Measurements from ENCODE around the gene ATP2B2. TPM values are rescaled to one million over a fixed set of nuclear protein-coding genes. Genes with fewer than 3 reads are reported as not detected.

The ATP2B2 gene
- total and polyA plus RNA-seq, 7 donors: 0.08 to 6.5 (median 0.77) TPM

DNA sequence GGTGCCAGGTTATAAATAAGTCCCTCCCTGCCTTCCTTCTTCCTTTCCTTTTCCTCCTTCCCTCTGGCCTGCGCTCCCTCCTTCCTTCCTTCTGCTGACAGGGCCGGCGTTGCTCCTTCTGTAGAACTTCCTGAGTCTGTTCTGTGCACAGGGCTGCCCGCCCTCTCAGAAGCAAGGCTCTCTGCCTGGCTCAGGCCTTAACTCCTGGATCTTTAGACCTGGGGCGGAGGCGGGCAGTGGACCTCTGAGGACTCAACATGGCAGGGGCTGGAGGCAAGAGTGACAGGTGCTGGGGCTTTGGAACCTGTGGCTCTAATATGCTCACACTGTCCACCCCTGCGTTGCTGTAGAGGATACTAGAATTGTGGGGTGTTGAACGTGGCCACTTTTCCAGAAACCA lies 98.0 kb downstream of the ATP2B2 start:
- DNase-seq (no peak), ATAC-seq (no peak)
- no peaks in the 10 kb centered on the region for H3K36me3 ChIP-seq (ENCODE audit: insufficient read depth in 1 of 2, low read depth in 1 of 2)
- TF ChIP-seq CTCF (IDR thresholded peaks at IDR 0.05): no peak
- no peak overlapping the region for H3K4me3 ChIP-seq
- no peaks in the 10 kb centered on the region for H3K27me3 ChIP-seq (ENCODE audit: insufficient read depth in 3 of 3, low read length in 2 of 3)
- no peaks in the 10 kb centered on the region for H3K9me3 ChIP-seq
- H3K27ac ChIP-seq: peak overlapping the region; percentile 4
- WGBS, 3 donors: 72 to 78% (median 74%) methylated on average over 8 of the region's 8 CpGs
- H3K4me1 ChIP-seq: no peaks in the 10 kb centered on the region
- intact Hi-C loops (cut with DNase I): no loop called here

GRCh38 chr3:10406414-10406813 lies 99.0 kb downstream of the ATP2B2 start:
- no peak for TF ChIP-seq CTCF (IDR thresholded peaks at IDR 0.05)
- intact Hi-C loops (cut with DNase I): no loop called here
- Histone ChIP-seq H3K9me3 (no peaks in the 10 kb centered on the region), H3K36me3 (ENCODE audit: insufficient read depth in 1 of 2, low read depth in 1 of 2) (no peaks in the 10 kb centered on the region), H3K4me3 (no peak overlapping the region), H3K27me3 (ENCODE audit: insufficient read depth in 3 of 3, low read length in 2 of 3) (no peaks in the 10 kb centered on the region), H3K27ac (no peak overlapping the region), H3K4me1 (no peaks in the 10 kb centered on the region)
- ATAC-seq (no peak), DNase-seq (no peak)
- WGBS, 3 donors: 92 to 94% (median 94%) methylated on average over 6 of the region's 6 CpGs

DNA sequence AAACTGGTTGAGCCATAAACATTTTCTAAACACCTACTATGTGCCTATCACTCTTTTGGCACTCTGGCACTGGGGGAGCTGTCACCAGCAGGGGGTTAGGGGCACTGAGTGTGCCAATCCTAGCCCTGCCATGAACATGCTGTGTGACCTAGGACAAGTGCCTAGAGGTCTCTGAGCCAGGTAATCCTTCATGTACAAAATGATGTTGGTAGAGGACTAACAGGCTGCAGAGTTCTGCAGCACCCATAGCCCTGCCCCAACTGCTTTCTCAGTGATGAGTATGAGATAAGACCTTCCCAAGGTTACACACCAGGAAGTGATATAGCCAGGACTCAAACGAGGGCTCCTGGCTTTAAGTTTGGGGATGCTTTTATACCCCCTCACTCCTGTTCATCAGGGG lies 99.6 kb downstream of the ATP2B2 start:
- DNase-seq (no peak), ATAC-seq (no peak)
- 48 to 73% (median 70%) methylated on average over 1 of the region's 1 CpG for WGBS, 3 donors
- Histone ChIP-seq H3K4me3 (no peak overlapping the region), H3K27ac (no peak overlapping the region), H3K36me3 (ENCODE audit: insufficient read depth in 1 of 2, low read depth in 1 of 2) (no peaks in the 10 kb centered on the region), H3K27me3 (ENCODE audit: insufficient read depth in 3 of 3, low read length in 2 of 3) (no peaks in the 10 kb centered on the region), H3K9me3 (no peaks in the 10 kb centered on the region), H3K4me1 (no peaks in the 10 kb centered on the region)
- TF ChIP-seq CTCF (IDR thresholded peaks at IDR 0.05): no peak
- intact Hi-C loops (cut with DNase I): no loop called here

- no peaks in the 10 kb centered on the region for H3K27me3 ChIP-seq (ENCODE audit: insufficient read depth in 3 of 3, low read length in 2 of 3)
- H3K36me3 ChIP-seq (ENCODE audit: insufficient read depth in 1 of 2, low read depth in 1 of 2): peaks cover 0 to 9% of the 10 kb centered on the region in 2 donors
- TF ChIP-seq CTCF (IDR thresholded peaks at IDR 0.05): no peak
- WGBS, 3 donors: 68 to 88% (median 83%) methylated on average over 3 of the region's 3 CpGs
- H3K9me3 ChIP-seq: no peaks in the 10 kb centered on the region
- no peak overlapping the region for H3K4me3 ChIP-seq
- DNase-seq (no peak), ATAC-seq (no peak)
- no peak overlapping the region for H3K27ac ChIP-seq
- H3K4me1 ChIP-seq: no peaks in the 10 kb centered on the region
- intact Hi-C loops (cut with DNase I): no loop called here
Observed at GRCh38 chr3:10404876-10405275, 100.5 kb downstream of the ATP2B2 start.

DNA sequence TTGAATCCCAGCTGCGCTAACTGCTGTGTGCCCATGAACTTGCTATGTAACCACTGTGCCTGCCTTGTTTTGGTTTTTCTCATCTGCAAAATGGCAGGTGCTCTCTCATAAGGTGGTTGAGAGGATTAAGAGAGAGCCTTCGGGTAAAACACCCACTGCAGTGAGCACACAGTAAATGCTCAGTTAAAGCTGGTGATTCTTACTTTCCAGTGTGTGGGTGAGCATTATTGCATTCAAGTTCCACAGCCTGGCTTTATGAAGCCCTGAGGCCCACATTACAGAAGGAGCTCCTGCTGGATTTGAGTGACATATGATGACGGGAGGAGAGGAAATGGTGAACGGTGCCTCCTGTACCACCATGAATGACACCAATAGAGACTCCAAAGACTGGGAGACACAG lies 101.0 kb downstream of the ATP2B2 start:
- intact Hi-C loops (cut with DNase I): no loop called here
- Histone ChIP-seq H3K4me1 (no peaks in the 10 kb centered on the region), H3K36me3 (ENCODE audit: insufficient read depth in 1 of 2, low read depth in 1 of 2) (peaks cover 0 to 13% of the 10 kb centered on the region in 2 donors), H3K27ac (no peak overlapping the region), H3K27me3 (ENCODE audit: insufficient read depth in 3 of 3, low read length in 2 of 3) (no peaks in the 10 kb centered on the region), H3K4me3 (no peak overlapping the region), H3K9me3 (no peaks in the 10 kb centered on the region)
- WGBS, 3 donors: 77 to 86% (median 83%) methylated on average over 4 of the region's 4 CpGs
- ATAC-seq: no peak
- no peak for TF ChIP-seq CTCF (IDR thresholded peaks at IDR 0.05)
- DNase-seq: no peak

All from psoas muscle (tissue), 8 donors.